Endothelial cell of umbilical vein (primary cell): ENCODE data around the gene FCRL2.

Experiments used
- EZH2 ChIP-seq: IDR thresholded peaks from 2 replicates; pipeline ENCODE4 v1.6.1; 2012; ENCODE audit warnings: borderline replicate concordance, low read depth, mild to moderate bottlenecking, moderate library complexity, low read length, inconsistent platforms; ENCODE audit not compliant: severe bottlenecking
- GATA2 ChIP-seq: IDR thresholded peaks from 2 replicates; pipeline ENCODE4 v1.7.0; 2011; ENCODE audit warnings: low read depth, mild to moderate bottlenecking, moderate library complexity, mixed read lengths, low read length; ENCODE audit not compliant: insufficient read length, insufficient read depth
- POLR2A ChIP-seq: IDR thresholded peaks from 2 replicates; pipeline ENCODE4 v1.6.1; 2012; ENCODE audit warnings: low read depth, mild to moderate bottlenecking, control low read depth, low read length
- POLR2AphosphoS5 ChIP-seq: IDR thresholded peaks from 2 replicates; pipeline ENCODE4 v1.6.1; 2012; ENCODE audit warnings: low read depth, mild to moderate bottlenecking, control low read depth, low read length, moderate library complexity; ENCODE audit not compliant: insufficient read depth
- TF ChIP-seq, protein P1 (sequence below), 2 donors: IDR thresholded peaks; 1 replicate in 1 of 2; 2 replicates in 1 of 2; pipeline ENCODE4 v1.5.1; 2011; ENCODE audit warnings: low read length in 2 of 2, mild to moderate bottlenecking in 2 of 2, moderate library complexity in 2 of 2, control low read depth in 1 of 2, inconsistent platforms in 1 of 2, low read depth in 1 of 2; ENCODE audit not compliant: insufficient read depth in 1 of 2; ENCODE audit errors: extremely low read depth in 1 of 2

DNA sequence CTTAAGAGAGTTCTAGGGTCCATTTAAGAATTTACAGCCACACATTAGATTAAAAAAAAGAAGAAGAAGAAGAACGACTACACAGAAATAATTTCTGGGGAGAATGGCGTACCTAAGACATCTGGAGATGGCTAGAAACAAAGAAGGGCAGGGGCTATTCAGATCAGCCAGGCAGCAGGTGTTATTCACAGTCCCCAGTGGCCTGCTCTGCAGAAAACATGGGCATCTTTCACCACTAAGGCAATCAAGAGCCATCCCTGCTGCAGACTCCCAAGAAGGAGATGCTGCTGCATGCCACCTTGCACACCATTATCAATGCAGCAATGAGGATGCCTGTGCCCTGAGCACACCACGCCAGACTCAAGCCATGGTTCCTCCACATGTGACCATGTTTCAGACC, 7.9 kb upstream of the FCRL2 start:
- TF ChIP-seq, protein P1, sequence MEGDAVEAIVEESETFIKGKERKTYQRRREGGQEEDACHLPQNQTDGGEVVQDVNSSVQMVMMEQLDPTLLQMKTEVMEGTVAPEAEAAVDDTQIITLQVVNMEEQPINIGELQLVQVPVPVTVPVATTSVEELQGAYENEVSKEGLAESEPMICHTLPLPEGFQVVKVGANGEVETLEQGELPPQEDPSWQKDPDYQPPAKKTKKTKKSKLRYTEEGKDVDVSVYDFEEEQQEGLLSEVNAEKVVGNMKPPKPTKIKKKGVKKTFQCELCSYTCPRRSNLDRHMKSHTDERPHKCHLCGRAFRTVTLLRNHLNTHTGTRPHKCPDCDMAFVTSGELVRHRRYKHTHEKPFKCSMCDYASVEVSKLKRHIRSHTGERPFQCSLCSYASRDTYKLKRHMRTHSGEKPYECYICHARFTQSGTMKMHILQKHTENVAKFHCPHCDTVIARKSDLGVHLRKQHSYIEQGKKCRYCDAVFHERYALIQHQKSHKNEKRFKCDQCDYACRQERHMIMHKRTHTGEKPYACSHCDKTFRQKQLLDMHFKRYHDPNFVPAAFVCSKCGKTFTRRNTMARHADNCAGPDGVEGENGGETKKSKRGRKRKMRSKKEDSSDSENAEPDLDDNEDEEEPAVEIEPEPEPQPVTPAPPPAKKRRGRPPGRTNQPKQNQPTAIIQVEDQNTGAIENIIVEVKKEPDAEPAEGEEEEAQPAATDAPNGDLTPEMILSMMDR (IDR thresholded peaks at IDR 0.05; ENCODE audit: extremely low read depth in 1 of 2, insufficient read depth in 1 of 2, low read depth in 1 of 2, low read length in 2 of 2): no peak
- no peak for TF ChIP-seq POLR2AphosphoS5
- no peak for TF ChIP-seq EZH2
- TF ChIP-seq POLR2A: no peak
- no peak for TF ChIP-seq GATA2
